ENCODE data around the gene TSHZ2. TPM values are rescaled to one million over a fixed set of nuclear protein-coding genes. Genes with fewer than 3 reads are reported as not detected.

The TSHZ2 gene
- total and polyA plus RNA-seq, 11 donors, result 1.8 to 12.1 (median 3.7) TPM

DNA sequence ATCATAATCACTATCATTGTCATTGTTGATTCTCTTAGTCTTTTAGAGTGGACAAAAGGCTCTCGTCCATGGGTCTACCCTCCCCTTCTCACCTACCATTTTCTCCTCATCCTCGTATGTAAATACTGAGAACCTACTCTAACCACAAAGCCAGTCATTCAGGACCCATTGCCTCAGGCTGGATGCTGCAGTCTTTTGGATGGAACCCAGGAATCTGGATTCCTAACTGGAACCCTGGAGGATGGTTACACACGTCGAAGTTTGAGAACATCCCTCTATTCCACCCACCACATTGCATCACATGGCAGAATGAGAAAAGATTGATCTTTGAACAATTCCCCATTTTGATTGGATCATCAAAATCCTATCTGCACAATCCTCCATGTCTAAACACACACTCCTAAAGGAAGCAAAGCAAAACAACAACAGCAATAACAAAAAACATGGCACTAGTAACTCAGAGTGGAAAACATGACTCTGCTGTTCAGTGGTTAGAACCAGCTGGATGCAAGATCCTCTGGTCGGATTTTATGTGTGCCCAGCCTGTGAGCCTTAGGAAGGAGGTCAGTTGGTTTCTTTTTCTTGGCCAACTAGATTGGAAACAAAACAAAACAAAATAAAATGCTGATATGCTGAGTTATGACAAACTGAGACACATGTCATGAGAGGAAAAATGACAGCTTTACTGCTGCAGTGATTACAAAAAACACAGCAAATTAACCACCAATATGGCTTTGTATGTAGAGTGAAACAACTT is 38.0 kb downstream of the TSHZ2 start:
- DNase-seq (no peak), ATAC-seq (no peak)
- 81 to 89% (median 84%) methylated on average over 5 of the region's 5 CpGs for WGBS, 4 donors
- no peaks in the 10 kb centered on the region for H3K4me1 ChIP-seq
- no peak overlapping the region for H3K27ac ChIP-seq
- no peaks in the 10 kb centered on the region for H3K36me3 ChIP-seq
- H3K4me3 ChIP-seq, result no peak overlapping the region
- intact Hi-C loops (cut with DNase I), result no loop called here
- TF ChIP-seq POLR2A (IDR thresholded peaks at IDR 0.05) (no peak), CTCF (IDR thresholded peaks at IDR 0.05) (no peak)
- H3K27me3 ChIP-seq, result no peaks in the 10 kb centered on the region
- peaks cover 0 to 11% (median 0%) of the 10 kb centered on the region in 12 donors for H3K9me3 ChIP-seq

DNA sequence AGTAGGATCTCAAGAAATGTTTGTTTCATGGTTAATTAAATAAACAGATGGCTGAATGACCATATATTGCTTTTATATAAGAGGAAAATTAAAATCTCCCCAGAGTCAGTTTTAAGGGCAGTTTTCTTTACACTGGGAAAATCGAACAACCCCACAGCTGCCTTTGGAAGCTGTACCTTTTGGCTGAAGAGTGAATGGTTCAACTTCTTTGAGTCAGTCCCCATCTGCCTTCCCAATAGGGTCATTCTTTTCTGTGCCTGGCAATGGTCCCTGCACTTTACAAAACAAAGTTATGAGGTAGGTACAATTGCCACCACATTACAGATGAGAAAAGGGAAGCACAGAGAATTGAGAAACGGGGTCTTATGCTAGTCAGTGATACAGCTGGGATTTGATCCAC is 39.5 kb downstream of the TSHZ2 start:
- DNase-seq (no peak), ATAC-seq (no peak)
- WGBS, 4 donors, result 89 to 98% (median 93%) methylated on average over 2 of the region's 2 CpGs
- H3K27me3 ChIP-seq, result no peaks in the 10 kb centered on the region
- TF ChIP-seq CTCF (IDR thresholded peaks at IDR 0.05) (no peak), POLR2A (IDR thresholded peaks at IDR 0.05) (no peak)
- H3K4me1 ChIP-seq, result no peaks in the 10 kb centered on the region
- no peak overlapping the region for H3K4me3 ChIP-seq
- no peaks in the 10 kb centered on the region for H3K36me3 ChIP-seq
- intact Hi-C loops (cut with DNase I), result no loop called here
- no peak overlapping the region for H3K27ac ChIP-seq
- H3K9me3 ChIP-seq, result peaks cover 0 to 14% (median 0%) of the 10 kb centered on the region in 12 donors

- ATAC-seq (no peak), DNase-seq (no peak)
- intact Hi-C loops (cut with DNase I), result no loop called here
- TF ChIP-seq CTCF (IDR thresholded peaks at IDR 0.05) (no peak), POLR2A (IDR thresholded peaks at IDR 0.05) (no peak)
- H3K27ac ChIP-seq, result no peak overlapping the region
- peaks cover 0 to 14% (median 0%) of the 10 kb centered on the region in 12 donors for H3K9me3 ChIP-seq
- no peaks in the 10 kb centered on the region for H3K4me1 ChIP-seq
- H3K4me3 ChIP-seq, result no peak overlapping the region
- H3K36me3 ChIP-seq, result no peaks in the 10 kb centered on the region
- WGBS, 4 donors, result 76 to 91% (median 85%) methylated on average over 2 of the region's 2 CpGs
- no peaks in the 10 kb centered on the region for H3K27me3 ChIP-seq
These were observed 41.0 kb downstream of the TSHZ2 start for GRCh38 chr20:53013183-53013582.

GRCh38 chr20:53013847-53014246 is 41.7 kb downstream of the TSHZ2 start:
- DNase-seq (no peak), ATAC-seq (no peak)
- H3K9me3 ChIP-seq, result peaks cover 0 to 14% (median 0%) of the 10 kb centered on the region in 12 donors
- no peak overlapping the region for H3K4me3 ChIP-seq
- intact Hi-C loops (cut with DNase I), result no loop called here
- TF ChIP-seq POLR2A (IDR thresholded peaks at IDR 0.05) (no peak), CTCF (IDR thresholded peaks at IDR 0.05) (no peak)
- no peaks in the 10 kb centered on the region for H3K27me3 ChIP-seq
- peaks cover 0 to 4% (median 0%) of the 10 kb centered on the region in 12 donors for H3K4me1 ChIP-seq
- no peak overlapping the region for H3K27ac ChIP-seq
- 43 to 78% (median 65%) methylated on average over 4 of the region's 4 CpGs for WGBS, 4 donors
- H3K36me3 ChIP-seq, result no peaks in the 10 kb centered on the region

Data from heart left ventricle (tissue), 16 donors.